HG02678 (cell line): ENCODE measurements around the gene POU2F1.

Experiments
- ATAC-seq: cut with Tn5 transposase; IDR thresholded peaks from one replicate; pipeline ENCODE4 v1.9.1; 2021; ENCODE audit warnings: mild to moderate bottlenecking, moderate library complexity; ENCODE audit not compliant: unreplicated experiment

The POU2F1 gene

DNA sequence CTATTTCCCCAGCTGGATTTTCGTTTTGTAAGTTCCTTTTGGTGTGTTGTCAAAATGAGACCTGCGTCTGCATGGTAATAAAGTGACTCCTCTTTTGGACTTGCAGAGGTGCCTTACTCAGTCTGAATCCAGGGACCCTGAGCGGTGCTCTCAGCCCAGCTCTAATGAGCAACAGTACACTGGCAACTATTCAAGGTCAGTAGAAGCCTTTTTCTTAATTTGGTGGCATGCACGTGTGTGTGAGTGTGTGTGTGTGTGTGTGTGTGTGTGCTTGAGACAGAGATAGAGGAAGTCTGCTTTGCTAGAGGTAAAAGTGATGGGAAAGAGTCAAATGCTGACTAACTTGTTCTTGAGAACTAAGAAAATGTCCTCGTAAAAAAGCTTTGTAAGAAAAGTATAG lies 192.2 kb downstream of the POU2F1 start:
- no peak for ATAC-seq

DNA sequence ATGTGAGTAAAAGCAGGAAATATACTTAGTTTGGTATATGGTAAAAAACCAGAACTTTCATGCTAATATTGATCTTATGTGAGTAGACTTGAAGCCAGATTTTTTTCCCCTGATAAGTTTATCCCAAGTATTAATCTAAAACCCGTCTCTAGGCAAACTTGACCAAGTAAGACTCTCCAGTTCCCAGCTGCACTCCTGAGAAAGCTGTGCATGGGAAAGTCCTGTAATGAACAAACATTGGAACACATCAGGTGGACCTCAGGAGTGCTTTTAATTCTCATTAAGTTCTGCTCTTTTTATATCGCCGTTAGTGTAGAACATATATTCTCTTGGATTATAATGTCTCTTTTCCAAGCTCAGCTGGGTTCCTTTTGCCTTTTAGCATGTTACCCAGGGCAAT lies 192.6 kb downstream of the POU2F1 start:
- ATAC-seq, result no peak

- ATAC-seq, result no peak
These were observed 195.8 kb downstream of the POU2F1 start for GRCh38 chr1:167416506-167416905.

GRCh38 chr1:167418391-167418790 lies 197.7 kb downstream of the POU2F1 start:
- no peak for ATAC-seq

DNA sequence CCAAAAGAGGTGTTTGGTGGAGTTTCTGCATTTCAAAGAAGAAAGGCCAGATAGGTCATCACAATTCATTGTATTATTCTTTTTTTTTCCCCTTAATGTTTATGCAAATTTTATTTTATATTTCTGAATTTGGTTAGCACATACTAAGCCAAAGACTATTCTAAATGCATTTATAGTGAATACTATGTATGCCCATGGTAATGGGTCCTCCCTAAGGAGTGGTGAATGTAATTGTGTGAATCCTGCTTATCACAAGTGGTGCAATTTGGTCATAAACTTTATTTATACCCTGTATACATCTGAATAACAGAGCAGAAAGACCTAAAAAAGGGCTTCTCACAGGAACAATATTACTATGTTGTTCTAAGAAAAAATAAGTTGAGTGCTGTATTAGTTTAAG lies 198.6 kb downstream of the POU2F1 start:
- ATAC-seq, result no peak

DNA sequence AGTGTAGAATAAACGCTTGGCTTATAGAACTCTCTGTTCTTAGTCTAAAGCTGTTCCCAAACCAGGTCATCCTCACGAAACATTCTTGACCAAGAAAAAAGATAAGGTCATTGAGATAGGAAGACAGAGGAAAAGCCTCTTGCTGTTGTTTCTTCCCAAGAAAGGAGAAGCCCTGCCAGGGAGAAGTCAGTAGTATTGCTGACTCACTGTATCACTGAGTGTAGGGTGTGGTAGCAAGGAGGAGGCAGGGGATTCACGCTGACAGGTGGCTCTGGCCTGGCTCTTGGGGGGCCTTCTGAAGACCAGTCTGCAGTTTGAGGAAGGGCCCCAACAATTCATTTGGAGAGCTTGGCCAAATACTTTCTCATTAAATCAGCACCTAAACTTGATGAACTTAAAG lies 199.8 kb downstream of the POU2F1 start:
- ATAC-seq, result no peak

- ATAC-seq, result no peak
These were observed 203.3 kb downstream of the POU2F1 start for GRCh38 chr1:167423684-167424619.

- no peak for ATAC-seq
These were observed 204.8 kb downstream of the POU2F1 start for GRCh38 chr1:167425482-167425881.

GRCh38 chr1:167426716-167427115 lies 206.0 kb downstream of the POU2F1 start:
- ATAC-seq, result no peak

GRCh38 chr1:167427848-167428247 lies 207.2 kb downstream of the POU2F1 start:
- no peak for ATAC-seq

GRCh38 chr1:167428395-167428794 lies 207.7 kb downstream of the POU2F1 start:
- ATAC-seq, result no peak

DNA sequence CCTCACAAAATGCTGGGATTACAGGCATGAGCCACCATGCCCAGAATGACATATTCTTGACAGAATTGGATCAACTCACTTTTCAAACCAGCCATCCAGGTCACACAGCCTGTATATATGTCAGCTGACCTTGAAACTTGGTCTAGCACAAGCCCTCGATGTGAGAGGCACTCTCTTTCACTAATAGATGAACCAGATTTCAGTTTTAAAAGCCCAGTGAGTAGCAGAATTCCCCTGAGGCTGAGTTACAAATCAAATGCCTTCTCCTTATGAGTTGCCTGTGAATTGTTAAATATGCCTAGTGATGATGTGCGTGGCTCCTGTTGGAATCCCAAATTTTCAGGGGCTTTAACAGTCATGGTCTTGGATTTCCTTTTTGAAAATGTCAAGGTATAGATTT lies 208.9 kb downstream of the POU2F1 start:
- no peak for ATAC-seq

DNA sequence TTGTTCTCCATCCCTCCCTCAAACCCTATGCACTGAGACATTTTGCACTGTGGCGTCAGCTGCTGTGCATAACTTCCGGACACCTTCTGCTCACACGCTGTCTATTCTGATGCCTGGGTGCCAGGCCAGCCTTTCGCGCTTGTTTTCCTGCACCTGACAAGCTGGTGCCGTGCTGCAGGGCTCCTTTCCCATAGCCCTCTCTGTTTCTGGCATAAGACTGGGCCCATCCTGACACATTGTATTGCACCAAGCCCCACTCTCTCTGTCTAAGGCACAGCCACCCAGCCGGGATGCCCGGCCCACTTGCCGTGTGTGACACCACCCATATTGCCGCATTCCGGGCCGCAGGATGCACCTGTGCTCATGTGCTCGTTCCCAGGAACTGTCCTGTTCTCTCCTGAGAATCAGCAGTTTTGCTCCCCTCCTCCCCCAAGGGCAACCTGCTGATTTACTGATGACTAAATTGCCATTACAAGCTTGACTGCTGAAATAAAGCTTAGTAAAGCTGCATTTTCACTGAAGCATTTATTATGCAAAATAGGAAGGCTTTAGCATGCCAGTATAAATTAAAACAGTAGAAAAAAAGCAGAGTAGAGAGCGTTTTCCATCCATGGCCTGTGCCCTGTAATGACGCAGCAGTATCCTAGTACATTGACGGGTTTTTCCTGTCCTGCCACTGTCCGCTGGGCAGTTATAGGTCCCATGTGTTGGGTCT lies 209.6 kb downstream of the POU2F1 start:
- no peak for ATAC-seq

GRCh38 chr1:167430849-167431242 lies 210.2 kb downstream of the POU2F1 start:
- ATAC-seq, result no peak

DNA sequence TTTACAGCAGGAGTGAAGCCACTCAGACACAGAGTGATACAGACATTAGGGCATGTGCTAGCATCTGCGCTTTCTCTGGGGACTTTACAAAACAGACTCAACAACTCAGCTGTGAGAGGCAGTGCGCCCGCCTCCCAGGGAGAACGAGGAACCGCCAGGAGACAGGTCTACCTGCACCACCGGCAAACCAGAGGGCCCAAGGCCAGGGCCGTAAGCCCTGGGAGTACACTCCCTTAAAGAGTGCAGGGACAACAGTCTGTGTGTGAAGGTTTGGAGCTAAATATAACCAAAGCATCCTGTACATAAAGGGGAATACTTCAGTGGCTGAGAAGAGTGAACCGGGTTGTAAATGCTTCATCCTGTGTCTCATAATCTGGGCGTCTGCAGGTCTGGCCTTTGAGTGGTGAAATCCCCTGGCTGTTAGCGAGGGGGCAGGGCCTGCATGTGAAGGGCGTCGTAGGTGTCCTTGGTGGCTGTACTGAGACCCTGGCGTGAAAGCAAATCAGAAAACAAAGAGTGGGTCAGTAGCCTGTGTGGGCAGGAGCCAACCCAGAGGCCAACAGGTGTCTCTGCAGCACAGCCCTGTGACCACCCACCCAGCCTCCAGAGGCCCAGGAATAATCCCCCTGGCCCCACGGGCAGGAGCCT lies 210.7 kb downstream of the POU2F1 start:
- ATAC-seq, result no peak

DNA sequence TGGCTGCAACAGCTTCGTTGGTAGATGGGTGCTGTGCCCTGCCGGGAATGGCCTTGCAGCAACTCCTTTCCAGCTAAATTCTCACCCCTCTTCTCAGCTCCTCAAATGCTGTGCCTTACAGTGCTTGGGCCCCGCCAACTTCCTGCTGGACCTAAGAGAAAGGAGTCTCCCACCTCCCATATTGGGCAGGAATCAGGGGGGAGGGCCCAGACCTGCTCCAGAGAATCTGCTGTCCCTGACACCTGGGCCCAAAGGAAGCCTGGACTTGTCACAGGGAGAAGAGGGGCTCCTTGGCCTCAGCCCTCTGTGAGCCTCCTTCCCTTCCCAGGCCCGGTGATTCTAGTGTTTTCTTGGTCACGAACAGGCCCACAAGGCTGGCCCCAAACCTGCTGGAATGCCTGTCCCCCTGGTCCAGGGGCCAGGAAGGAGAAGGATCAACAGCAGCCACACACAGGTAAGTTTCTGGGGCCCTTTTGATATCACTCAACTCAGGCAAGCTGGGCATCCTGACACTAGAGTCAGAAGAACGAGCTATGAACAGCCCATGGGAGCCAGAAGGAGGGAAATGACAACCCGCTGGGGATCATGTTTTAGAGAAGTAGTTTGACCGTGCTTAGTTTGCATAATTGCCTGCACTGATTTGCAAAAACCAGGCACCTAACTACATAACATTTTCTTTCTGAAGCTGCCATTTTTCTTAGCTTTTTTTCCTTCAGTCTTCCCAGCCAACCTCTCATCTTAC lies 211.4 kb downstream of the POU2F1 start:
- no peak for ATAC-seq

DNA sequence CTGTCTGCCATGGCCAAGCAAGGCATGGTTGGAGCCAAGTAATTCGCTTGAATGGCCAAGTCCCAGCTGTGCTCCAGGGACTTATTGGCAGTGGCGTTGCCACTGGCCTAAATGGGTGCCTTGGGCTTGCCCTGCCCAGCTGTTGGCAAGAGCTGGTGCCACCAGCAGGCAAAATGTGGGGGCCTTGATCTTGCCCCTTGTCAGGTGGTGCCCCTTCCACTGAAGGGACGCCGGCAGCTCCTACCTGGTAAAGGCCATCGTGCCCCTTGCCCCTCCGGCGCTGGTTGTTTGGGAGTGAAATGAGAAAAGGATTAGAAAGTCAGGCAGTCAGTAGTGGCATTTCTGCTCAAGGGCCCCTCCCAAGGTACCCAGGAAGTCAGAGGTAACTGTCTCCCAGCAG lies 212.1 kb downstream of the POU2F1 start:
- no peak for ATAC-seq

DNA sequence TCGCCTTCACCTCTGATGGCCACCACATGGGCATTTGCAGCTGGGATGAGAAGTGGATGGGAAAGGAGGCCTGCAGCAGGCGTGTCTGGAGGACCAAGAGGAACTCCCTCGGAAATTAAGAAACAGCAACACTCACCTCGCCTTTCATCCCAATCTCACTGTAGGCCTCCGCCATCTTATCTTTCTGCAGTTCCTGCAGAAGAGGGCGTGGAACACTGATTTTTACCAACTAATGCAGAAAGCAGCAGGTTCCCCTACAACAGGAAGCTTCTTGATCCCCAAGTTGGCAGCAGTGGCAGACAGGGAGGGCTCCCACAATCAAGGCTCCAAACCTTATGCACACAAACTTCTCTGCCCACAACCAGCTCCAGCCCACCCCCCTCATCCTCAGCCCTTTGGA lies 213.2 kb downstream of the POU2F1 start:
- ATAC-seq, result no peak

GRCh38 chr1:167434306-167434705 lies 213.6 kb downstream of the POU2F1 start:
- ATAC-seq, result no peak

DNA sequence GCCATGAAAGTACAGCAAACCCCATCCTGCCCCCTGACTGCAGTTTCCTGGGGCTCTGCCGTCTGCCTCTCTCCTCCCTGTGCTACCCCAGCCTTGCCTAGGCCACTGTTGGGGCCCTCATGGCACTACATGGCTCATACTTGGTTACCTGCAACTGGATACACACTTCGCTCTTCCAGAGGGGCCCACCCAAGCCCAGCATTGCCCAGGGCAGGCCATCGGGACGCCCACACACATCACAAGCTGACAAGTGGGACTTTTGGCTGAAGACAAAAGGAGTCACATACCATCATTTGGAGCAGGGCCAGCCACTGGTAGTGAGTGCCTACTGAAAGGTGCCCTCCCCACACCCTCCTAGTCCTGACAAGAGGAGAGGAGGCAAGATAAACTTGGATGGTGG lies 214.8 kb downstream of the POU2F1 start:
- ATAC-seq, result no peak
